ENCODE results near the gene PRKG1.

DNA sequence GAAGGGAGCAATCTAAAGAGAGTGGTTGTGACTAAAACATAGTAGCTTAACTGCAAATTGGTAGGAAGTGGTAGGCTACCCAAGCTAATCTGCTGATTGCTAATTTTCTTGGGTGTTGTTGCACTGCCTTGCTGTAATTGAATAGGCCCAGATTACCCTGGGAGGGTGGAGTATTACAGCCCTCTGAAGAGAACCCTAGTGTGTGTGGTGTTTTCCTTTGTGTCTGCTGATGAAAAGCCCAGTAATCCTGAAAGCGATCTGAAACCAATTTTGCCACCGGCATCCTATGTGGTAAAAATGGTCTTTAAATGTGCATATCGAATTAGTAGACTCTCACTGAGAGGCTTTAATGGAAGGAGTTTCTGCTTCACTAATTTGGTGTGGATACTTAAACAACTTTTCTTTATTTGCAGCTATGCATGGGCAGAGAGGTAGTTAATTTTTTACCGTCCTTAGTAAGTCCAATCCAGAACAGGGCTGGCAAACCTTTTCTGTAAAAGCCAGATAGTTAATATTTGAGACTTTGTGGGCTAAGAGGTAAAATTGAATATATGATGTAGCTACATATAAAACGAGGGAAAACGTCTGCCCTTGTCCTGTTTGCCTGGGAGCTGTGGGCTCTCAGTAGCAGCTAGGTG, 532.7 kb downstream of the PRKG1 start:
- TF ChIP-seq, protein P1, sequence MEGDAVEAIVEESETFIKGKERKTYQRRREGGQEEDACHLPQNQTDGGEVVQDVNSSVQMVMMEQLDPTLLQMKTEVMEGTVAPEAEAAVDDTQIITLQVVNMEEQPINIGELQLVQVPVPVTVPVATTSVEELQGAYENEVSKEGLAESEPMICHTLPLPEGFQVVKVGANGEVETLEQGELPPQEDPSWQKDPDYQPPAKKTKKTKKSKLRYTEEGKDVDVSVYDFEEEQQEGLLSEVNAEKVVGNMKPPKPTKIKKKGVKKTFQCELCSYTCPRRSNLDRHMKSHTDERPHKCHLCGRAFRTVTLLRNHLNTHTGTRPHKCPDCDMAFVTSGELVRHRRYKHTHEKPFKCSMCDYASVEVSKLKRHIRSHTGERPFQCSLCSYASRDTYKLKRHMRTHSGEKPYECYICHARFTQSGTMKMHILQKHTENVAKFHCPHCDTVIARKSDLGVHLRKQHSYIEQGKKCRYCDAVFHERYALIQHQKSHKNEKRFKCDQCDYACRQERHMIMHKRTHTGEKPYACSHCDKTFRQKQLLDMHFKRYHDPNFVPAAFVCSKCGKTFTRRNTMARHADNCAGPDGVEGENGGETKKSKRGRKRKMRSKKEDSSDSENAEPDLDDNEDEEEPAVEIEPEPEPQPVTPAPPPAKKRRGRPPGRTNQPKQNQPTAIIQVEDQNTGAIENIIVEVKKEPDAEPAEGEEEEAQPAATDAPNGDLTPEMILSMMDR (IDR thresholded peaks at IDR 0.05) = no peak
- TF ChIP-seq EP300 (IDR thresholded peaks at IDR 0.05) (no peak), POLR2AphosphoS5 (IDR thresholded peaks at IDR 0.05) (no peak)

Data from esophagus muscularis mucosa (tissue), 4 donors.